Caco-2 (cell line): ENCODE data around the gene IGFLR1. TPM values are rescaled to one million over a fixed set of nuclear protein-coding genes. Genes with fewer than 3 reads are reported as not detected.
A peak's percentile ranks its signal among the peaks of the same experiment; 100 is the strongest.

Experiments
- BruUV-seq: library from RNA; stranded (reverse); fragments of 400-500 nt; replicated peaks from 2 replicates; lab custom pipeline; 2021; lab: Mats Ljungman, UMichigan
- CTCF ChIA-PET: fragments of 300-600 bp; sonication (Branson Sonifier 250); formaldehyde crosslinking; loops from one replicate; lab custom pipeline; 2022; ENCODE audit warnings: antibody characterized with exemption; lab: Charles Lee
- POLR2A ChIA-PET: fragments of 300-600 bp; sonication (Branson Sonifier 250); formaldehyde crosslinking; loops from one replicate; lab custom pipeline; 2022; ENCODE audit warnings: antibody characterized with exemption; lab: Charles Lee
- DNase-seq, 2 experiments: peaks; one replicate each; pipeline versions ENCODE4 v3.0.0 to v3.0.0-alpha.2; 2020 to 2022
- H3K27me3 ChIP-seq: replicated peaks from 2 replicates; pipeline ENCODE4 v1.6.0; 2011; ENCODE audit warnings: low read length; ENCODE audit not compliant: control insufficient read depth, insufficient read depth
- H3K36me3 ChIP-seq: 2 replicates; pipeline ENCODE4 v1.5.1; 2011; ENCODE audit warnings: low read length; ENCODE audit not compliant: control insufficient read depth, insufficient read depth
- H3K4me1 ChIP-seq: fragments of 250-450 bp; sonication (Bioruptor Pico); 2 replicates; pipeline ENCODE4 v1.5.1; 2020; ENCODE audit warnings: mild to moderate bottlenecking
- H3K4me3 ChIP-seq: 2 replicates; pipeline ENCODE4 v1.5.1; 2011; ENCODE audit warnings: low read depth, mild to moderate bottlenecking, control low read depth, low read length
- H3K9me3 ChIP-seq: fragments of 250-450 bp; sonication (Bioruptor Pico); 2 replicates; pipeline ENCODE4 v1.5.1; 2020; ENCODE audit warnings: mild to moderate bottlenecking, moderate library complexity
- H3K27ac Mint-ChIP-seq: one replicate; pipeline ENCODE4 v1.8.0; 2022; ENCODE audit warnings: mixed read lengths; ENCODE audit not compliant: unreplicated experiment
- H3K27me3 Mint-ChIP-seq: one replicate; pipeline ENCODE4 v1.8.0; 2022; ENCODE audit warnings: mixed read lengths; ENCODE audit not compliant: insufficient read depth, unreplicated experiment
- H3K36me3 Mint-ChIP-seq: one replicate; pipeline ENCODE4 v1.8.0; 2022; ENCODE audit warnings: mild to moderate bottlenecking, mixed read lengths; ENCODE audit not compliant: insufficient read depth, unreplicated experiment
- H3K4me1 Mint-ChIP-seq: one replicate; pipeline ENCODE4 v1.8.0; 2022; ENCODE audit warnings: low read depth, mixed read lengths; ENCODE audit not compliant: unreplicated experiment
- H3K4me3 Mint-ChIP-seq: one replicate; pipeline ENCODE4 v1.8.0; 2022; ENCODE audit warnings: mild to moderate bottlenecking, moderate library complexity, mixed read lengths; ENCODE audit not compliant: unreplicated experiment
- H3K9me3 Mint-ChIP-seq: one replicate; pipeline ENCODE4 v1.8.0; 2022; ENCODE audit warnings: mixed read lengths; ENCODE audit not compliant: unreplicated experiment
- intact Hi-C: fragments of 100-400 bp; cut with micrococcal nuclease; formaldehyde crosslinking; loops from one replicate; pipeline ENCODE4 v1.10.0; 2022; ENCODE audit not compliant: unreplicated experiment
- total RNA-seq: library from RNA; stranded (reverse); gene quantifications from 2 replicates; pipeline ENCODE4 v1.2.3, GENCODE V29; 2022
- TF ChIP-seq, protein P1 (sequence below), 2 experiments: fragments of 200-600 bp in 1 of 2; IDR thresholded peaks; 1 replicate in 1 of 2; 2 replicates in 1 of 2; pipeline versions ENCODE4 v1.5.1 to v1.8.0; 2011 to 2022; ENCODE audit warnings: antibody characterized with exemption in 1 of 2, control low read depth in 1 of 2, inconsistent platforms in 1 of 2, low read depth in 1 of 2, low read length in 1 of 2, mild to moderate bottlenecking in 1 of 2, moderate library complexity in 1 of 2; ENCODE audit not compliant: insufficient read depth in 1 of 2, severe bottlenecking in 1 of 2, unreplicated experiment in 1 of 2

IGFLR1 gene
- total RNA-seq, 1 experiment from 2014 or later, result 11.3 TPM

DNA sequence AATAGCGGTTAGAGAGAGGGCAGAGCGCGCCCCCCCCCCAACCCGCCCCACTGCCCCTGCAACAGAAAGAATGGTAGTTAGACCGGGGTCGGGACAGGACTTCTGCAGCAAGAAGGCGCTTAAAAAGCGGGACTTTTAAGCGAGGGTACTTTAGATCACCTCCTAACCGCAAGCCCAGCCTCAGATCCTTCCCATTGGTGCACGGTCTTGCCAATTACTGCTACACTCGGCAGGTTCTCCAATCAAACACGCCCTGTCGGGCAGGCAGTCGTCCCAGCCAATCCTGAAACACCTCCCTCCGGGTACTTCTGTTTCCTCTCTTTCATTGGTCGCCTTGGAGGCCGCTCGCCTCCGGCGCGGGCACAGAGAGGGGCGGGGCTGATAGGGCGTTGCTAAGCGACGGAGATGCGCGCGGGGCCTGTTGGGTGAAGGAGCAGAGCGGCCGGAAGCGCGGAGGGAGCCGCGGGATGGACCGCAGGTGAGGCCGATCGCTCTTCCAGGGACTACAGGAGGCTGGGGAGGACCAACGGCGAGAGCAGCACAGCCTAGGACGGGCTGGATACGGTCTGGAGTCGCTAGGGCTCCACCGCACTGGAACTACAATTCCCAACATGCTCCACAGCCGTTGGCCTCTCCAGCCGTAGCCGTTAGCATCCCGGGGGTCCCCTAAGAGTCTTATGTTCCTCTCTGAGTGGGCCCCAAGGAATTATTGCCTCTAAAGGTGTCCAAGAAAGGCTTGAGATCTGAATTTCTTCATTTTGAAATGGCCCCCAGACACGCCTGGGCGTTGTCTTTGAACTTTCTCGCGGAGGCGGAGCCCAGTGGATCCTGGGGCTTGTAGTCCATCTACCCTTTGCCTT lies 15.7 kb upstream of the IGFLR1 start, which contains the start of gene PROSER3:
Gene PROSER3, plus strand, starts transcription at position 428 of the 860 bp plus-strand sequence. Its CDS starts 40 bp downstream, at position 468.
- CTCF ChIA-PET, result interaction anchor here (0.5 kb wide), 1 partner anchor 71 kb away, joined by 4 read pairs; no protein-coding TSS in a partner anchor
- peak within 1 kb of the TSS; percentile 92 for H3K27ac Mint-ChIP-seq
- H3K4me1 ChIP-seq, result peaks cover 6% of the 10 kb centered on the region
- intact Hi-C loops, result loop anchor here (1.0 to 5.0 kb wide), 4 partner anchors 10 to 297 kb away; partner anchors contain the start of genes ARHGAP33, COX6B1, LIN37 and THAP8
- H3K36me3 ChIP-seq, result no peaks in the 10 kb centered on the region; the same call in 1 of the 2 replicates
- H3K9me3 ChIP-seq, result no peaks in the 10 kb centered on the region
- peak within 1 kb of the TSS; percentile 68 for H3K4me3 ChIP-seq
- H3K4me1 Mint-ChIP-seq, result peaks cover 6% of the 10 kb centered on the region
- TF ChIP-seq, protein P1, sequence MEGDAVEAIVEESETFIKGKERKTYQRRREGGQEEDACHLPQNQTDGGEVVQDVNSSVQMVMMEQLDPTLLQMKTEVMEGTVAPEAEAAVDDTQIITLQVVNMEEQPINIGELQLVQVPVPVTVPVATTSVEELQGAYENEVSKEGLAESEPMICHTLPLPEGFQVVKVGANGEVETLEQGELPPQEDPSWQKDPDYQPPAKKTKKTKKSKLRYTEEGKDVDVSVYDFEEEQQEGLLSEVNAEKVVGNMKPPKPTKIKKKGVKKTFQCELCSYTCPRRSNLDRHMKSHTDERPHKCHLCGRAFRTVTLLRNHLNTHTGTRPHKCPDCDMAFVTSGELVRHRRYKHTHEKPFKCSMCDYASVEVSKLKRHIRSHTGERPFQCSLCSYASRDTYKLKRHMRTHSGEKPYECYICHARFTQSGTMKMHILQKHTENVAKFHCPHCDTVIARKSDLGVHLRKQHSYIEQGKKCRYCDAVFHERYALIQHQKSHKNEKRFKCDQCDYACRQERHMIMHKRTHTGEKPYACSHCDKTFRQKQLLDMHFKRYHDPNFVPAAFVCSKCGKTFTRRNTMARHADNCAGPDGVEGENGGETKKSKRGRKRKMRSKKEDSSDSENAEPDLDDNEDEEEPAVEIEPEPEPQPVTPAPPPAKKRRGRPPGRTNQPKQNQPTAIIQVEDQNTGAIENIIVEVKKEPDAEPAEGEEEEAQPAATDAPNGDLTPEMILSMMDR (IDR thresholded peaks at IDR 0.05; ENCODE audit: insufficient read depth in 1 of 2, low read depth in 1 of 2, low read length in 1 of 2, severe bottlenecking in 1 of 2, unreplicated experiment in 1 of 2), result no peak
- H3K27me3 Mint-ChIP-seq, result no peaks in the 10 kb centered on the region
- POLR2A ChIA-PET, result interaction anchor here (0.7 to 1.0 kb wide), 3 partner anchors 10 to 49 kb away, joined by 3 to 14 read pairs (median 12); partner anchors contain the start of genes LIN37, PSENEN and U2AF1L4
- BruUV-seq, result TSS peak; percentile 70
- peak; percentile 99 to 100 for DNase-seq
- no peaks in the 10 kb centered on the region for H3K27me3 ChIP-seq
- H3K9me3 Mint-ChIP-seq, result no peaks in the 10 kb centered on the region
- H3K4me3 Mint-ChIP-seq, result peak within 1 kb of the TSS; percentile 88
- peaks cover 36% of the 10 kb centered on the region for H3K36me3 Mint-ChIP-seq

DNA sequence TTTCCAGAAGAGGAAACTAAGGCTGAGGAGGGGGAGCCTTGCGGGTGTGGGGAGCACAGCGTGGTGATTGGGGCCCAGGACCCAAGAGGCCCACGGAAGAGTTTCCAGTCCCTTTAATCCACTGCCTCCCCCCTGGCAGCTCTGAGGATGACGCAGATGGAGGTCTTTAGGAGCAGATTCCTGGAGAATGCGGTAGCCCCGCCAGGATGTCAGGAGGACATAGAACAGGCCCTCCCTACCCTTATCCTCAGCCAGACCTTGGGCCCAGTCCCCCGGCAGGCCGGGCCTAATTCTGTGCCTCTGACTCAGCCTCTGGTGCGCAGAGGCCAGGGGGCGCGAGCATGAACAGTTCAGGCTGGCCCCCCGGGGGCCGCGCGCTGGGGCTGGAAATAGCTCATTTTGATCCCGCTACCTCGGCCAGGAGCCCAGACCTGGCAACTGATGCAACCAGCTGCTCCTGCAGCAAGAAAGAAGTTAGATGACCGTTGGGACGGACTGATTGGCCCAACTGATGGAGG lies 15.0 kb upstream of the IGFLR1 start:
- no peaks in the 10 kb centered on the region for H3K27me3 ChIP-seq
- Mint-ChIP-seq H3K36me3 (peaks cover 35% of the 10 kb centered on the region), H3K4me1 (peaks cover 6% of the 10 kb centered on the region), H3K27me3 (no peaks in the 10 kb centered on the region), H3K27ac (peak overlapping the region; percentile 92), H3K4me3 (peak overlapping the region; percentile 88), H3K9me3 (no peaks in the 10 kb centered on the region)
- intact Hi-C loops, result loop anchor here (2.0 to 5.0 kb wide), 2 partner anchors 110 to 298 kb away; partner anchors contain the start of genes COX6B1, THAP8 and WDR62
- POLR2A ChIA-PET, result interaction anchor here (0.7 to 1.0 kb wide), 3 partner anchors 9 to 49 kb away, joined by 3 to 14 read pairs (median 12); partner anchors contain the start of genes LIN37, PSENEN and U2AF1L4
- H3K36me3 ChIP-seq, result no peaks in the 10 kb centered on the region; the same call in 1 of the 2 replicates
- BruUV-seq, result TSS peak; percentile 81
- TF ChIP-seq, protein P1 (IDR thresholded peaks at IDR 0.05; ENCODE audit: insufficient read depth in 1 of 2, low read depth in 1 of 2, low read length in 1 of 2, severe bottlenecking in 1 of 2, unreplicated experiment in 1 of 2), result no peak
- DNase-seq, result peak; percentile 50 to 61
- CTCF ChIA-PET, result interaction anchor here (0.5 kb wide), 1 partner anchor 71 kb away, joined by 4 read pairs; no protein-coding TSS in a partner anchor
- no peaks in the 10 kb centered on the region for H3K9me3 ChIP-seq
- H3K4me3 ChIP-seq, result peak overlapping the region; percentile 68
- peaks cover 6% of the 10 kb centered on the region for H3K4me1 ChIP-seq
